Subcutaneous adipose tissue (tissue), 4 donors: ENCODE measurements around the gene KLK5. TPM values are rescaled to one million over a fixed set of nuclear protein-coding genes. Genes with fewer than 3 reads are reported as not detected.

Source experiments
- CTCF ChIP-seq: fragments of 450-650 bp; IDR thresholded peaks from one replicate; pipeline ENCODE4 v1.5.1; 2016; ENCODE audit warnings: low read depth, mild to moderate bottlenecking, control low read depth, antibody characterized with exemption, moderate library complexity
- total RNA-seq, 4 donors: library from RNA; depleted of rRNA; stranded (reverse); fragments of >200 nt; gene quantifications; one replicate each; pipeline ENCODE4 v1.1.0, GENCODE V29; 2016

Gene KLK5
- total RNA-seq, 4 donors from 2014 or later: not detected

DNA sequence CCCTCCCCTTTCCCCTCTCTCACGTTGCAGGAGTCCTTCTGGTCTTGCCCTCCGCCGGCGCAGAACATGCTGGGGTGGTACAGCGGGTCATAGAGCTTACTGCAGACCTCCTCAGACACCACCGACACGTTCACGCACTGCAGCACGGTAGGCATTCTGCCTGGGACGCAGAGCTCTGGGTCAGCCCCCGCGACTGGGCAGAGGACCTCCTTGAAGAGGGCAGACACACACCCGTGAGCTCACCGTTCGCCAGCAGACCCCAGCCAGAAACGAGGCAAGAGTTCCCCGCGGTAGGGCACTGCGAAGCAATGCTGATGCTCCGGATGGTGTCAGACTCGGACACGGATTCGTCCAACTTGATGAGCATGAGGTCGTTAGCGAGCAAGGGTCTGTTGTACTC lies 44.5 kb downstream of the KLK5 start:
- TF ChIP-seq CTCF: no peak

GRCh38 chr19:50906217-50906616 lies 46.6 kb downstream of the KLK5 start:
- no peak for TF ChIP-seq CTCF

DNA sequence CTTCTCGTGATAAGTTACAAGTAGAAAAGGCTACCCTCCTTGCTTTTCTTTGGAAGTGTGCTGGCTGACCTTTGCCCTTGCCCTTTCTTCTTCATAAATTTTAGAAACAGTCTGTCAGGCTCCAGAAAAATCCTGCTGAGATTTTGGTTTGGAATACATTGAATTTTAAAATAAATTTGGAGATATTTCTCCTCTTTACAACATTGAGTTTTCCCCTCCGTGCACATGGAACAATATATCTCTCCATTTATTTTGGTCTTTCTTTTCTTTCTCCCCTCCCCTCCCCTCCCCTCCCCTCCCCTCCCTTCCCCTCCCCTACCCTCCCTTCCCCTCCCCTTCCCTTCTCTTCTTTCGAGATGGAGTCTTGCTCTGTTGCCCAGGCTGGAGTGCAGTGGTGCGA lies 50.2 kb downstream of the KLK5 start:
- TF ChIP-seq CTCF: no peak

DNA sequence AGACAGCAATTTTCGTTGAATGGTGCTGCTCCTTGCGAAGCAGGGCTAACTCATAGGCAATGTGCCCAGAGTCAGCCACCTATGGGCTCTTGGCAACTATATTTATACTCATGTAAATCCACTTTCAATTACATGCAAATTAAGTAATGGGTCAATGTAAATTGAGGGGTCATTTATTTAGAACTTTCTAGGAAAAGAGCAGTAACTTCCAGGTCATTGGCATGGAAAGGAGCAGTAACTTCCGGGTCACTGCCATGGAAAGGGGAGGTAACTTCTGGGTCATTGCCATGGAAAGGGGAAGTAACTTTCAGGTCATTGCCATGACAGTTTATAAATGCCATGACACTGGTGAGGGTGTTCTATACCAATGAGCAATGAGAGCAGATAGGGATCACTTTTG lies 53.3 kb downstream of the KLK5 start:
- TF ChIP-seq CTCF: no peak

GRCh38 chr19:50898018-50898417 lies 54.8 kb downstream of the KLK5 start:
- TF ChIP-seq CTCF: no peak

DNA sequence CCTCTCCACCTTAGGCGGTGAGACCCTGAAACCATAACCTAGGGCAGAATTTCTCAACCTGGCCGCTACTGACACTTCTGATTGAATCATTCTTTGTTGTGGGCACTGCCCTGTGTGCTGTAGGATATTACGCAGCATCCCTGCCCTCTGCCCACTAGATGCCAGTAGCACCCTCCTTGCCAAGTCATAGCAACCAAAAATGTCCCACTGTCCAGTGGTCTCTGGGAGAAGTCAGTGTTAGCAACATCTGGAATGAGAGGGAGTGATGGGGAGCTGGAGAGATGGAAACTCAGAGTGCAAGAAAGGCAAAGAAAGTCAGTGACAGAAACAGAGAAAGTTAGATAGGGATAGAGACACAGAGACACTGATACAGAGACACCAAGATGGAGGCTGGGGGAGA lies 55.2 kb downstream of the KLK5 start:
- no peak for TF ChIP-seq CTCF

- no peak for TF ChIP-seq CTCF
Measured at GRCh38 chr19:50897191-50897607, 55.6 kb downstream of the KLK5 start.
